Activated CD8-positive, alpha-beta memory T cell treated with anti-CD3 and anti-CD28 coated beads for 36 hours (primary cell): ENCODE measurements around the gene OR2M5. TPM values are rescaled to one million over a fixed set of nuclear protein-coding genes. Genes with fewer than 3 reads are reported as not detected.

ENCODE experiments used
- CTCF ChIA-PET: fragments of 350-600 bp; sonication (Branson Sonifier 250); formaldehyde crosslinking; loops from one replicate; lab custom pipeline; 2021; ENCODE audit warnings: antibody characterized with exemption; lab: Charles Lee
- POLR2A ChIA-PET: fragments of 350-600 bp; sonication (Branson Sonifier 250); formaldehyde crosslinking; loops from one replicate; lab custom pipeline; 2021; ENCODE audit warnings: antibody characterized with exemption; lab: Charles Lee
- total RNA-seq, 2 experiments: library from RNA; stranded (reverse); gene quantifications; one replicate each; pipeline ENCODE4 v1.2.3, GENCODE V29; 2021

Gene OR2M5, protein sequence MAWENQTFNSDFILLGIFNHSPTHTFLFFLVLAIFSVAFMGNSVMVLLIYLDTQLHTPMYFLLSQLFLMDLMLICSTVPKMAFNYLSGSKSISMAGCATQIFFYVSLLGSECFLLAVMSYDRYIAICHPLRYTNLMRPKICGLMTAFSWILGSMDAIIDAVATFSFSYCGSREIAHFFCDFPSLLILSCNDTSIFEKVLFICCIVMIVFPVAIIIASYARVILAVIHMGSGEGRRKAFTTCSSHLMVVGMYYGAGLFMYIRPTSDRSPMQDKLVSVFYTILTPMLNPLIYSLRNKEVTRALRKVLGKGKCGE
- total RNA-seq, result not detected

GRCh38 chr1:248144513-248145198 lies at the start of gene OR2M5:
Gene OR2M5, plus strand, starts transcription at chr1:248145148. Its CDS starts 0 bp downstream, at chr1:248145148.
- POLR2A ChIA-PET, result no interaction called here

DNA sequence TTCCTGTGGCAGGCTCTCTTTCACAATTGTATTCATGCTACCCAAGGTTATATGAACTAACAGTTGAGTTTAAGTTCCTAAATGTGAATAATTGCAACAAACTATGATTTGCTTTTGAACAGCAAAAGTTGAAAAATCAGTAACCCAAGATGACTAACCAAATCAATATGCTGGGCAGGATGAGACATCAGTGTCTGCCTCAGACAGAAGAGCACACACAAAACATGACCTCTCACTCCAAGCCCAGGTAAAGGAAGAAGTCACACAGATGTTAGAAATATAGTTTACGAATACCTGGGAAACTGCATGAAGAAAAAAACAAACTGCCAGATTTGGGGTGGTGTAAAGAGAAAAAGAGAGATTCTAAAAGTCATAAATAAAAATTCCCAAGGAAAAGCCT lies 46.4 kb upstream of the OR2M5 start:
- ChIA-PET CTCF (no interaction called here), POLR2A (no interaction called here)

More at GRCh38 chr1:248144513-248145198, at the start of gene OR2M5:
- CTCF ChIA-PET, result no interaction called here

DNA sequence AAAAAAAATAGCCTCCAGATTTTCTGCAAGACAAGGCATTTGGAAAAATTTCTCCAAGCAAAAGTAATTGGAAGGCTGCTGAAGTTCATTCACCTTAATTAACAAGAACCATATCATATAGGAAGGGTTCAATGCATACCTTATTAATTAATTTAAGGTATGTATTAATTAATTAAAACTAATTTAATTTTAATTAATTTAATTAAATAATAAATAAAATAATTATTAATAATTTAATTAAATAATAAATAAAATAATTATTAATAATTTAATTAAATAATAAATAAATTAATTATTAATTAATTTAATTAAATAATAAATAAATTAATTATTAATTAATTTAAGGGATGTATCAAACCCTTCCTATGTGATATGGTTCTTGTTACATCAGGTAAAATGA lies 42.1 kb upstream of the OR2M5 start:
- CTCF ChIA-PET, result no interaction called here

DNA sequence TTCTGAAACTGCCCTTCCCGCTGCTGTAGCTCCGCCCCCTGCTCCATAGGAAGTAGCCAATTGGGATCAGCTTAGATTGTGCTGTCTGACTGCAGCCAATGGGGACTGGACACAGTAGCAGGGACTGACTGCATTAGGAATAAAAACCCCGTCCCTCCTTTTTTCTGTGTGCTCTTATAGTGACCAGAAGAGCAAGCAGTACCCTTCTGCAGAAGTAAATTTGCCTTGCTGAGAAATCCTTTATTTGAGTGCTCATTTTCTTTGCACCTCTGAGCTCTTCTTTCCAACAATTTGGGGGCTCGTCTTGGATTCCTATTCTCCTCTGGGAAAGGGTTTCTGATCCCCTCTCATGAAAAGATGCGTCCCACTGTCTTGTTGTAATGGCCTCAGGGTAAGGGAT lies 33.8 kb upstream of the OR2M5 start:
- CTCF ChIA-PET, result no interaction called here

More for the DNA sequence above, 42.1 kb upstream of the OR2M5 start:
- POLR2A ChIA-PET, result no interaction called here

DNA sequence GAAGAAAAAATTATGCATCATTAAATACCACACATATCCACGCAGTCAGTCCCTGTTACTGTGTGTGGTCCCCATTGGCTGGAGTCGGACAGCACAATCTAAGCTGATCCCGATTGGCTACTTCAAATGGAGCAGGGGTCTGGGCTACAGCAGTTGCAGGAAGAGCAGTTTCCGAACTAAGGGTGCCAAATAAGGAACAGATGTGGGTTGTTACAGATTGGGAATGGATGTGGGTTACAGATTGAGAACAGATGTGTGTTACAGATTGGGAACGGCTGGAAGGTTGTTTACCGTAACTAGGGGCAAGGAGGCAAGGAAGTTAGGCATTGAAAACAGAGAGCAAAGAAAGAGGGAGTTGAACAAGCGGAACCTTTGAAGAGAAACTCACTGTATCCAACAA lies 30.1 kb upstream of the OR2M5 start:
- POLR2A ChIA-PET, result no interaction called here
- CTCF ChIA-PET, result no interaction called here

More for the DNA sequence above, 33.8 kb upstream of the OR2M5 start:
- POLR2A ChIA-PET, result no interaction called here

GRCh38 chr1:248127653-248128052 lies 17.3 kb upstream of the OR2M5 start:
- CTCF ChIA-PET, result no interaction called here
- POLR2A ChIA-PET, result no interaction called here

GRCh38 chr1:248136811-248137210 lies 8.1 kb upstream of the OR2M5 start:
- ChIA-PET CTCF (no interaction called here), POLR2A (no interaction called here)

- POLR2A ChIA-PET, result no interaction called here
- CTCF ChIA-PET, result no interaction called here
Measured at GRCh38 chr1:248140846-248141245, 4.1 kb upstream of the OR2M5 start.

DNA sequence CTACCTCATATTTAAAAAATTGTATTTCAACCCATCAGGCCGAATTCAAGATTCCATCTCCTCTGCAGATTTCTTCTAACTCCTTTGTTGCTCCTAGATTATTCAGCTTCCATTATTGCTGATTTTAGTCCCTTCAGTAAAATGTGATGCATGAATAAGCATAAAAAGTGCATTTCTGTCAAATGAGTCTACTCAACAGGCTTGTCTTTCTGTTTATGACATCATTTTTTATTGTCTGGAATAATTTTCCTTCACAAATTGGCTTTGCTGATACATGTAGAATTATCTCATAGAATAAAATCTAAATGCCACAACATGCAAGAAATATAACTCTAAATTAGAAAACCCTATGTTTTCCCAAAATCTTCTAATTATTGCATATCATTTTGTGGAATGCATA lies 1.6 kb upstream of the OR2M5 start:
- ChIA-PET POLR2A (no interaction called here), CTCF (no interaction called here)

GRCh38 chr1:248152056-248152827 lies 7.3 kb downstream of the OR2M5 start:
- ChIA-PET POLR2A (no interaction called here), CTCF (no interaction called here)

DNA sequence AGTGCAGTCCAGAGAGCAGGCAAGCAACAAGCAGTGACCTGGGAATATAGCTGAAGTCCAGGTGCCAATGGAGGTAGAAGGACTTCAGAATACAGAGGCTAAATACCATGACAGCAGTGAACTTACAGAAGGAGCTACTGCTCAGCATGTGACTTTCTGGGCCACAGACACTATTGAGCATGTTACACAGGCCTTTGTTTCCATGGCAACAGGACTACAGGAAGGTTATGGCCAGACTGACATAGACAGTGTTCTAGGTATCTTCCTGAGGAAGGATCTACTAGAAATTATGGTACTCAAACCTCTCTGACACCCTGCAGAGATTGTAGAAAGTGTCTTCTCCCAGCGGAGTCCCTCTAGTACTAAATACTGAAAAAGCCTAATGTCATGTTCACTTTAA lies 11.0 kb downstream of the OR2M5 start:
- ChIA-PET CTCF (no interaction called here), POLR2A (no interaction called here)

DNA sequence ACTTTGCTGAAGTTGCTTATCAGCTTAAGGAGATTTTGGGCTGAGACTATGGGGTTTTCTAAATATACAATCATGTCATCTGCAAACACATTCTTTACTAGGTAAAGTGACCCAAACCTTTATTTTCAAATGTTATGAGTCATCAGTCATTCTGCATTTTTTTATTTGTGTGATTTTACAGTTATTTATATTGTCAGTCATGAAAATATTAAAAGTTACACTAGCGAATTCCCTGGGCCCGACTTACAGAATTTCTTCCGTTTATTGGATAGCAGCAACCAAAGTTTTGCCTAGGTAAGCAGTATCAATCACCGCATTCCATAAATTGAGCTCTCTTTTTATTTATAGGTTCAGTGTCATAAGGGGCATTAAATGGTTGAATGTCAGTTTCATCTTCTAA lies 13.8 kb downstream of the OR2M5 start:
- POLR2A ChIA-PET, result no interaction called here

DNA sequence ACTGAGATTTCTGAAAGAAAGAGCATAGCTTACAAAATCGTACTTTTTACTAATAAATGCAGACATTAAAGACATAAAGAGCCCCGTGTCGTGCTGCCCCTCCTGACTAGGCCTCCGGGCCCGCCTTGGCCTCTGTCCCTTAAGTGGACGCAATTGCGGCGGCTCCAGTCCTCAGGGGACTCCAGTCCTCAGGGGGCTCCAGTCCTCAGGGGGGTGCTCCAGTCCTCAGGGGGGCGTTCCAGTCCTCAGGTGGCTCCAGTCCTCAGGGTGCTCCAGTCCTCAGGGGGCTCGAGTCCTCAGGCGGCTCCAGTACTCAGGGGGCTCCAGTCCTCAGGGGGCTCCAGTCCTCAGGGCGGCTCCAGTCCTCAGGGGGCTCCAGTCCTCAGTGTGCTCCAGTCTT lies 19.1 kb downstream of the OR2M5 start:
- ChIA-PET POLR2A (no interaction called here), CTCF (no interaction called here)

More for the DNA sequence above, 13.8 kb downstream of the OR2M5 start:
- CTCF ChIA-PET, result no interaction called here

- CTCF ChIA-PET, result no interaction called here
- POLR2A ChIA-PET, result no interaction called here
Measured at GRCh38 chr1:248165186-248165585, 20.2 kb downstream of the OR2M5 start.

DNA sequence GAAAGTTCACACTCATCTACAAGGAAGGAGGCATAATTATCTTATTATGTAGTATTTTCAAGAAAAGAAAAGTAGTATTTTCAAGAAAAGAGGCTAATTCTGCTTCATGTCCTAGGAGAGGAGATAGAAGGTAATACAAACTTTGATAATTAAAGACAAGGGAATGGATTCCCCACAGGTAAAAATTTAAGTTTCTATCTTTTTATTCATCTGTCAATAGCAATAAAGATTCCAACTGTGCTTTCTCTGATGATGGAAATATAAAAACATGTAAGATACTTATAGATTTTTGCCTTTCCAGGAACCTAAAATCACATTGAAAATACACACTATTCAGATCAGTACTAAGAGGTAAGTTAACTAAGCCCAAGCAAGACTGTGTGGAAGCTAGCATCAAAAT lies 29.6 kb downstream of the OR2M5 start, which contains the start of gene OR2M2:
Gene OR2M2, plus strand, starts transcription at position 301 of the 400 bp plus-strand sequence. CDS start 5,165 bp downstream, outside the sequence.
- CTCF ChIA-PET, result no interaction called here
- POLR2A ChIA-PET, result no interaction called here

- ChIA-PET POLR2A (no interaction called here), CTCF (no interaction called here)
Measured at GRCh38 chr1:248183996-248184395, 39.0 kb downstream of the OR2M5 start.

DNA sequence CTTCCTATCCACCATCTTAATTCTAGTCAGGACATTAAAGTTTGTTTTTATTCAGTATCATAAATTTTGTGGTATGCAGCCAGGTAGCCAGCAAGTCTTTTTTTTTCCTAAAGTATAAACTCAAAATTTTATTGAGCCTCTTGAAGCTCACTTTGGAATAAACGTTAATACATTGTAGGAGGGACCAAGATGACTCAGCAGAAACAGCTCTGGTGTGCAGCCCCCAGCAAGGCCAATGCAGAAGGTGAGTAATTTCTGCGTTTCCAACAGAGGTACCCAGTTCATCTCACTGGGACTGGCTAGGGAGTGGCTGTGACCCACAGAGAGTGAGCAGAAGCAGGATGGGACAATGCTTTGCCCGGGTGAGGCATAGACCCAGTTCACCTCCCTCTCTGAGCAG lies 42.4 kb downstream of the OR2M5 start:
- POLR2A ChIA-PET, result no interaction called here

DNA sequence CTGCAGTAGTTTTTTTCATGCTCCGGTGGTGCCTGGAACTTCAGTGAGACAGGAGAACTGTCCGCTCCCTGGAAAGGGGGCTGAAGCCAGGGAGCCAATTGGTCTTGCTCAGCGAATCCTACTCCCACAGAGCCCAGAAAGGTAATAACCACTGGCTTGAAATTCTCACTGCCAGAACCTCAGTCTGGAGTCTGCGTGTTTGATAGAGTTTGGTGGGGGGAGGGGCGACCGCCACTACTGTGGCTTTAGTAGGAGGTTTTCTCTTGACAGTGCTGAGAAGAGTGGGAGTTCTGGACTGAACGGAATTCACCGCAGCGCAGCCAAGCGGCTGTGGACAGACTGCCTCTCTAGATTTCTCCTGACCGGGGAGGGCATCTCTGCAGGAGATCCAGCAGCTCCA lies 44.1 kb downstream of the OR2M5 start:
- CTCF ChIA-PET, result no interaction called here
- POLR2A ChIA-PET, result no interaction called here

More for the DNA sequence above, 42.4 kb downstream of the OR2M5 start:
- CTCF ChIA-PET, result no interaction called here

- ChIA-PET POLR2A (no interaction called here), CTCF (no interaction called here)
Measured at GRCh38 chr1:248194117-248194516, 49.2 kb downstream of the OR2M5 start.
